Neuronal stem cell (in vitro differentiated cells): ENCODE data around the gene TRPC5OS.

ENCODE experiments used
- DNase-seq: peaks from one replicate; pipeline ENCODE4 v3.0.0-alpha.2; 2013; ENCODE audit warnings: low spot score
- H2AFZ ChIP-seq: one replicate; pipeline ENCODE4 v1.6.1; 2013; ENCODE audit warnings: mild to moderate bottlenecking, low read length, inconsistent platforms
- H2AK5ac ChIP-seq: 2 replicates; pipeline ENCODE4 v1.6.1; 2013; ENCODE audit warnings: low read depth, mild to moderate bottlenecking, inconsistent platforms, low read length, moderate library complexity, mixed read lengths
- H2BK120ac ChIP-seq: 2 replicates; pipeline ENCODE4 v1.6.1; 2013; ENCODE audit warnings: low read depth, mild to moderate bottlenecking, inconsistent platforms, low read length, moderate library complexity, mixed read lengths
- H2BK12ac ChIP-seq: one replicate; pipeline ENCODE4 v1.6.1; 2013; ENCODE audit warnings: low read length, inconsistent platforms
- H2BK15ac ChIP-seq: 2 replicates; pipeline ENCODE4 v1.6.1; 2013; ENCODE audit warnings: mild to moderate bottlenecking, low read length, inconsistent platforms, mixed read lengths
- H2BK5ac ChIP-seq: one replicate; pipeline ENCODE4 v1.6.1; 2013; ENCODE audit warnings: inconsistent platforms, mild to moderate bottlenecking, low read length, moderate library complexity
- H3K14ac ChIP-seq: one replicate; pipeline ENCODE4 v1.6.1; 2013; ENCODE audit warnings: low read length, inconsistent platforms
- H3K18ac ChIP-seq: 2 replicates; pipeline ENCODE4 v1.6.1; 2013; ENCODE audit warnings: low read length, inconsistent platforms
- H3K23ac ChIP-seq: 2 replicates; pipeline ENCODE4 v1.6.1; 2013; ENCODE audit warnings: low read depth, mild to moderate bottlenecking, mixed read lengths, low read length, inconsistent platforms; ENCODE audit not compliant: poor library complexity
- H3K27ac ChIP-seq: replicated peaks from 3 replicates; pipeline ENCODE4 v1.5.1; 2013; ENCODE audit warnings: low read length, inconsistent platforms
- H3K27me3 ChIP-seq, 3 experiments: 2 replicates each; pipeline ENCODE4 v1.6.1; 2013; ENCODE audit warnings: low read length in 3 of 3, mild to moderate bottlenecking in 2 of 3, inconsistent platforms in 1 of 3, low read depth in 1 of 3, mixed read lengths in 1 of 3, moderate library complexity in 1 of 3; ENCODE audit not compliant: control insufficient read depth in 3 of 3, insufficient read depth in 3 of 3
- H3K36me3 ChIP-seq, 2 donors: replicated peaks in 1 of 2; 2 replicates each; pipeline ENCODE4 v1.6.1; 2013; ENCODE audit warnings: low read length in 2 of 2; ENCODE audit not compliant: control insufficient read depth in 2 of 2, insufficient read depth in 2 of 2
- H3K4ac ChIP-seq: 2 replicates; pipeline ENCODE4 v1.6.1; 2013; ENCODE audit warnings: inconsistent platforms, mild to moderate bottlenecking, low read length, moderate library complexity
- H3K4me1 ChIP-seq, 2 donors: 1 replicate in 1 of 2; 2 replicates in 1 of 2; pipeline ENCODE4 v1.6.1; 2013; ENCODE audit warnings: low read length in 2 of 2, low read depth in 1 of 2; ENCODE audit not compliant: control insufficient read depth in 2 of 2, insufficient read depth in 1 of 2
- H3K4me2 ChIP-seq: one replicate; pipeline ENCODE4 v1.6.1; 2013; ENCODE audit warnings: mild to moderate bottlenecking, low read length, inconsistent platforms; ENCODE audit not compliant: insufficient read depth, poor library complexity, severe bottlenecking
- H3K4me3 ChIP-seq, 2 donors: 2 replicates each; pipeline ENCODE4 v1.5.1; 2013; ENCODE audit warnings: low read length in 2 of 2, mild to moderate bottlenecking in 2 of 2, inconsistent platforms in 1 of 2, moderate library complexity in 1 of 2
- H3K79me1 ChIP-seq: one replicate; pipeline ENCODE4 v1.6.1; 2013; ENCODE audit warnings: low read depth, mild to moderate bottlenecking, inconsistent platforms, low read length, moderate library complexity
- H3K9ac ChIP-seq: one replicate; pipeline ENCODE4 v1.6.1; 2013; ENCODE audit warnings: mild to moderate bottlenecking, low read depth, low read length, inconsistent platforms; ENCODE audit not compliant: poor library complexity
- H3K9me3 ChIP-seq, 2 donors: replicated peaks in 1 of 2; 2 replicates each; pipeline versions ENCODE3 to v1.6.1; 2013; ENCODE audit warnings: low read length in 2 of 2, mild to moderate bottlenecking in 2 of 2, inconsistent platforms in 1 of 2, low read depth in 1 of 2, mixed read lengths in 1 of 2, moderate library complexity in 1 of 2; ENCODE audit not compliant: control insufficient read depth in 2 of 2, insufficient read depth in 1 of 2
- H4K8ac ChIP-seq: one replicate; pipeline ENCODE4 v1.6.1; 2013; ENCODE audit warnings: low read depth, mild to moderate bottlenecking, inconsistent platforms, low read length, moderate library complexity
- H4K91ac ChIP-seq: one replicate; pipeline ENCODE4 v1.6.1; 2013; ENCODE audit warnings: low read length, low read depth, mild to moderate bottlenecking, inconsistent platforms; ENCODE audit not compliant: poor library complexity
- WGBS, 2 donors: extraction: QIAGEN DNeasy Blood & Tissue Kit; methylation state at CpG; one replicate each; pipeline ENCODE4 v1.1.7; 2013; ENCODE audit warnings: missing lambda C conversion rate in 2 of 2, mixed read lengths in 1 of 2; ENCODE audit not compliant: insufficient read length in 2 of 2, insufficient replicate concordance in 1 of 2; ENCODE audit errors: extremely low coverage in 2 of 2; 5-methylcytosine and 5-hydroxymethylcytosine counted together

TRPC5OS gene

DNA sequence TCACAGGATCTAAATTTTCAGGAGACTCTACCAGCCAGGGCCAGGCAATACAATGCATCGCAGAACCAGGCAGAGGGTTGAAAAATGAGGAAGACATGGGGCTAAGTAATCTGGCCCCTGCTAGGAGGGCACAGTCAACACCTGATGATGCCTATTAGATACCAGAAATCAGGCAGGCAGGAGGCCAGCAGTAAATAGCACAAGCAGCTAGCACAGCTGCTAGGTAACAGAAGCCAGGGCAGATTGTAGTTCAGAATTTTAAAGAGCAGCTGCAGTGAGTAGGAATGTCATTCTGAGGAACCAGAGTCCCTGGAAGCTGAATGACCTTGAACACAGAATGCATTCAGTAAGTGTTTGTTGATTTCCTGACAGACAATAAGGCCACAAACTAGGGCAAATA is 38.8 kb upstream of the TRPC5OS start:
- Histone ChIP-seq H4K8ac (no peak overlapping the region), H3K4ac (no peak overlapping the region), H2AK5ac (no peak overlapping the region), H3K27ac (no peak overlapping the region), H2BK15ac (no peak overlapping the region), H2BK120ac (no peak overlapping the region), H3K14ac (no peak overlapping the region), H3K4me1 (no peaks in the 10 kb centered on the region), H3K4me2 (no peak overlapping the region), H3K36me3 (no peaks in the 10 kb centered on the region), H2BK12ac (no peak overlapping the region), H2BK5ac (no peak overlapping the region), H3K9me3 (no peaks in the 10 kb centered on the region), H3K9ac (no peak overlapping the region), H3K4me3 (no peak overlapping the region), H3K27me3 (peaks cover 0 to 2% (median 0%) of the 10 kb centered on the region in 3 experiments), H3K79me1 (no peaks in the 10 kb centered on the region), H2AFZ (no peak overlapping the region), H3K23ac (no peak overlapping the region), H3K18ac (no peak overlapping the region), H4K91ac (no peak overlapping the region)
- no CpG with 5 or more reads among the region's 1 CpG for WGBS, 2 donors
- DNase-seq: no peak

DNA sequence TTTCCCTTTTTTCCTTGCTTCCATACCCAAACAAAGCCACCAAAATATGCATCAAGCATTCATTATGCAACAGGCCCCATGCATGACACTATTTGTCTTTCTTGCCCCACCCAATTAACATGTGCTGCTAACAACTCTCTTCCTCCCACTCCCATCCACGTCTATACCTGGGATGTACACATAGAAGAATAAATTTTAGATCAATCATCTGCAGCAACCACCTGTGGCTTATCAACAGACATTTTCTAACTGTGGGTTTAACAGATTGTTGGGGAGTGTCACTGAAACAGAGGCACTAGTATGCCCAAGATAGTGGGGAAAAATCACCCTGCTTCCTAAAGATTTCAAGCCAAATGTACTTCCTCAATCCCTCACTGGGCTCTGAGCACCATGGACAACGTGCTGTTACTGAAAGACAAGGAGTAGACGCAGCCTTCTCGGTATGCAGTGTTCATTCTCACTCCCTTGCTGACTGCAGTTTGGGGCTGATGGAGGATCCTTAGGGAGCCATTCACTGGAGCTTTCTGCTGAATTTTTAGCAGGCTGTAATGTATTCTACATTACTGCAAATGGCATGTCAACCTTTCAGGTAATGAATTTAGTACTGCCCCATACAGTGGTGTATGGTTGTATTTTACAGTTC is 28.4 kb upstream of the TRPC5OS start:
- Histone ChIP-seq H3K18ac (no peak overlapping the region), H3K9me3 (no peaks in the 10 kb centered on the region), H2AK5ac (no peak overlapping the region), H2BK12ac (no peak overlapping the region), H3K27me3 (peaks cover 0 to 6% (median 0%) of the 10 kb centered on the region in 3 experiments), H3K23ac (no peak overlapping the region), H3K79me1 (no peaks in the 10 kb centered on the region), H3K14ac (no peak overlapping the region), H3K9ac (no peak overlapping the region), H3K4ac (no peak overlapping the region), H2BK15ac (no peak overlapping the region), H3K4me2 (no peak overlapping the region), H4K91ac (no peak overlapping the region), H2BK5ac (no peak overlapping the region), H2BK120ac (no peak overlapping the region), H2AFZ (no peak overlapping the region), H3K4me1 (no peaks in the 10 kb centered on the region), H4K8ac (no peak overlapping the region), H3K36me3 (no peaks in the 10 kb centered on the region), H3K27ac (no peak overlapping the region), H3K4me3 (no peak overlapping the region)
- no CpG with 5 or more reads among the region's 4 CpGs for WGBS, 2 donors
- no peak for DNase-seq

- no peak overlapping the region for H2AK5ac ChIP-seq
- H3K14ac ChIP-seq: no peak overlapping the region
- H3K18ac ChIP-seq: no peak overlapping the region
- no peak overlapping the region for H3K4me2 ChIP-seq
- no peak overlapping the region for H2BK5ac ChIP-seq
- H4K8ac ChIP-seq: no peak overlapping the region
- H4K91ac ChIP-seq: no peak overlapping the region
- no peak overlapping the region for H3K4ac ChIP-seq
- no peaks in the 10 kb centered on the region for H3K36me3 ChIP-seq
- no peak overlapping the region for H2AFZ ChIP-seq
- H3K23ac ChIP-seq: no peak overlapping the region
- no peak overlapping the region for H2BK15ac ChIP-seq
- H3K4me3 ChIP-seq: no peak overlapping the region
- no peak overlapping the region for H3K27ac ChIP-seq
- peaks cover 0 to 6% (median 0%) of the 10 kb centered on the region in 3 experiments for H3K27me3 ChIP-seq
- no peaks in the 10 kb centered on the region for H3K79me1 ChIP-seq
- H3K4me1 ChIP-seq: no peaks in the 10 kb centered on the region
- H3K9me3 ChIP-seq: no peaks in the 10 kb centered on the region
- H2BK12ac ChIP-seq: no peak overlapping the region
- H3K9ac ChIP-seq: no peak overlapping the region
- H2BK120ac ChIP-seq: no peak overlapping the region
- DNase-seq: no peak
- no CpG with 5 or more reads among the region's 5 CpGs for WGBS, 2 donors
Measured at GRCh38 chrX:111848541-111848940, 27.4 kb upstream of the TRPC5OS start.

- Histone ChIP-seq H3K14ac (no peak overlapping the region), H3K36me3 (no peaks in the 10 kb centered on the region), H2BK15ac (no peak overlapping the region), H3K4me3 (no peak overlapping the region), H3K23ac (no peak overlapping the region), H3K27me3 (peaks cover 0 to 6% (median 0%) of the 10 kb centered on the region in 3 experiments), H2BK5ac (no peak overlapping the region), H3K9me3 (no peaks in the 10 kb centered on the region), H2AK5ac (no peak overlapping the region), H3K9ac (no peak overlapping the region), H4K8ac (no peak overlapping the region), H2AFZ (no peak overlapping the region), H3K4ac (no peak overlapping the region), H3K79me1 (no peaks in the 10 kb centered on the region), H3K4me2 (no peak overlapping the region), H2BK12ac (no peak overlapping the region), H4K91ac (no peak overlapping the region), H3K27ac (no peak overlapping the region), H3K4me1 (no peaks in the 10 kb centered on the region), H2BK120ac (no peak overlapping the region), H3K18ac (no peak overlapping the region)
- DNase-seq: no peak
Measured at GRCh38 chrX:111850975-111851374, 25.0 kb upstream of the TRPC5OS start.
